GM21576 (cell line): ENCODE measurements around the gene ATP6V0A1.
"Not testable (repeated sequence)": the region's sequence is repeated elsewhere in the genome, so short reads cannot be mapped to it uniquely, and the experiment has no call there.

Experiments
- ATAC-seq: cut with Tn5 transposase; IDR thresholded peaks from one replicate; pipeline ENCODE4 v1.9.1; 2021; ENCODE audit warnings: mild to moderate bottlenecking, moderate library complexity; ENCODE audit not compliant: unreplicated experiment

ATP6V0A1 gene

DNA sequence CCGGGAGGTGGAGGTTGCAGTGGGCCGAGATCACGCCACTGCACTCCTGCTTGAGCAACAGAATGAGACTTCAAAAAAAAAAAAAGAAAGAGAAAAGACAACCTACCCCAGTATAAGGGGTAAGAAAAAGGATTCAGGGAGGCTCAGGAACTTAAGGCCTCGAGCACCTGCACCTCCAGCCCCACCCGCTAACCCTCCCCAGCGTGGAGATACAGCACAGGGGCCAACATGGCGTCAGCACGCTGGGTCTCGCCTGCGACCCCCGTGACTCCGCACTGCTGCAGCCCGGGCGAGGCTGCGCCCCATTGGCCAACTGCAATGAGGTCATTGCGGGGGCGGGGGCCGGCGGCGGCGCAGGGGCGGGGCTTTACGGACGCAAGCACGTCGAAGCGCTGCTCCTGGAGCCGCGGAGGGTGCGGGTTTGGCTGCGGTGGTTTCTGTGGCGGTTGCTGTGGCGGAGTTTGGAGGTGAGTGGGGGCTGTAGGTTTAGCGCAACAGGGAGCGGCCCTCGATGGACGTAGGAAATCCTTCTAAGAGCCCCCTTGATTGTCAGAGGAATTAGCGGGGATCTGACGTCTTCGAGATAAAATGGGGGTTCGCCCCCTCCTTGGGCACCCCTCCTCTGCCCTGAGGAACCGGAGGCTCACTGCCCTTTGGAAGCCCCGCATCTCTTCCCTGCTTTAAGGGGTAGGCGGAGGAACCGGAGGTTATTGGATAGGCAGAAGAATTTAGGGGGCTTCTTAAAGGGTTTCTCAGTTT lies at the start of gene ATP6V0A1:
ATP6V0A1 (plus strand) TSS at position 382 of the 759 bp plus-strand sequence. CDS start 2,017 bp downstream, outside the sequence.
- peak; percentile 62 for ATAC-seq

DNA sequence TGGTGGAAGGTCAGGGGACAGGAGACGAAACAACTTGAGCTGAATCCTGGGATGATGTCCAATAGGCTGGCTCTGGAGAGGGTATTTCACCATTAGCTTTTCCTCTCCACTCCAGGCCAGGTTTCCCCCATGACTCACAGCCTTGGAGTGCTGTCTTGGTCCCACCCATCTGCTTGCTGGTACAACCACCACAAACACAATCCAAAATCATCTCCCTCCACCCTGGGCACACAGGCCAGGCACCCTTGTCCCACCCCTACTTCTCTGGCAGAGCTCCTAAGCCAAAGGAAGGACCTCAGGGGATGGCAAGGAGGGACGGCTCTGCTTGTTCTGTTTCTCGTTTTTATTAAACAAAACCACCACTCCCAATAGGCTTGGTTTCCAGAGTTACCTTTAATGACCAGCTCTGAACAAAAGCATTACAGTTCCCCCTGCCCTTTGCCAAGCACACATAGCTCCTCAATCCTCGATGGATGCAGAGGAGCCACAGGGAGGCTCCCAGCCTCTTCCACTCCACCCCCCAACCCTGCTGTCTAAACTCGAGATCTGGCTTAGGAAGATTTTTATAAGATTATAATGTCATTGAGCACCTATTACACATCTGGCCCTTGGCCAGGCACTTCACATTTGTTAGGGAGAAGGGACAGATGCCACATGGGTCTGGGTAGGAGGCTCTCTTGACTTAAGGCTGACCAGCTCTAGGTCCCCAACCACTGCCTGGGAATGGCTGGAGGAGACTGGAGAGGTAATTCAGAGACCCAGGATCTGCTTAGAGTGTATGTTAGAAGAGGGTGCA lies 49.0 kb upstream of the ATP6V0A1 start:
- no peak for ATAC-seq

DNA sequence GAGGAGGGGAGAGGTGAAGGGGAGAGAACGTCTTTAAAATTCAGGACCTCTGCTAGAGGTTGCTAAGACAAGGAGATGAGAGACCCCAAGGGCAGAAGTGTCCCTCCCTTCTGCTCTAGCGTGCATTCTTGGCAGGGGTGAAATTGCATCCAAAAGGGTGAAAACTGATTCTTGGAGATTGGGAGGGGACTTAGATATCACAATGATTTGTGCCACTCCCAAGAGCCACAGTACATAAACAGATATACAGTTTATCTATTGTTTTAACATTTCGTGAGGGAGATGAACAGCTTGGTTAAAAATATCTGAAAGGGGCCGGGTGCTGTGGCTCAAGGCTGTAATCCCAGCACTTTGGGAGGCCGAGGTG lies 48.4 kb upstream of the ATP6V0A1 start:
- no peak for ATAC-seq

DNA sequence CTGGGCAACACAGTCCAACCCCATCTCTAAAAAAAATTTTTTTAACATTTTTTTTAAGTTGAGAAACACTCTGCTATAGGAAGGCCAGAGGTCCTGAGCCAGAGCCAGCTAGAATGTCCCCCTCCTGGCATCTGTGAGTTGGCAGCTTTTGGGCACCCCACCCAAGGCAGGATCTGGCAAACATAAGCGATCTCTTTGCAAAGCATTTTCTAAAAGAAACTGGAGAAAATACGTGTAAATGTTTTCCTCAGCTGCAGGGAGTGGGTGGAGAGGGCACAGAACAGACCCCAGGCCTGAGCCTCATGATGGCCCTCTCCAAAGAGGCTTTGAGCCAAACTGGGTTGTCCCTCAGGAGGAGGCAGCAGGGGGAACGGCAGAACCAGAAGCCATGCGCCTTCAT lies 47.3 kb upstream of the ATP6V0A1 start:
- ATAC-seq = no peak

DNA sequence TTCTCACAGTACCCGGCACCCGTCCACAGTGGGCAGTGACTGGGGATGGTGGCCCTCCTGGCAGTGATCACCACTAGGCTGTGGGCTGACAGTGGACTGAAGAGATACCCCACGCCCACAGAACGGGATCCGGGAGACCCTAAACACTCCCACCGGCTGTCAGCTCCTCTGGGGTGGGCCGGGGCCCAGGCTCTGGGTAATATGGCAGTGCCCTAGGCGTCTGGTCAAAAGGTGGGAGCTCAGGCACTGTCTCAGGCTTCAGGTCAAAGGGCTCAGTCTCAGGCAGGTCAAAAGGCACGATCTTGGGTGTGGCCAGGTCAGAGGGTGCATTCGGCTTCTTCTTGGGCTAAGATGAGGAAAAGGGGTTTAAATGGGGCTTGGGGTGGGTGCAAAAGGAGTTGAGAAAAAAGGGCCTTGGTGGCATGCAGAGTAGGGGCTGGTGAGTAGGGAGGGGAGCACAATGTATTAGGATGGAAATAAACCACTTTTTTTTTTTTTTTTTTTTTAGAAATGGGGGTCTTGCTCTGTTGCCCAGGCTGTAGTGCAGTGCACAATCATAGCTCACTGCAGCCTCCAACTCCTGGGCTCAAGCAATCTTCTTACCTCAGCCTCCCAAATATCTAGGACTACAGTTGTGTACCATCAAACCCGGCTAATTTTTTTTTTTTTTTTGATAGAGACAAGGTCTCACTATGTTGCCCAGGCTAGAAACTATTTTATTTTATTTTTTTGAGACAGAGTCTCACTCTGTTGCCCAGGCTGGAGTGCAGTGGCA lies 46.6 kb upstream of the ATP6V0A1 start:
- no peak for ATAC-seq

DNA sequence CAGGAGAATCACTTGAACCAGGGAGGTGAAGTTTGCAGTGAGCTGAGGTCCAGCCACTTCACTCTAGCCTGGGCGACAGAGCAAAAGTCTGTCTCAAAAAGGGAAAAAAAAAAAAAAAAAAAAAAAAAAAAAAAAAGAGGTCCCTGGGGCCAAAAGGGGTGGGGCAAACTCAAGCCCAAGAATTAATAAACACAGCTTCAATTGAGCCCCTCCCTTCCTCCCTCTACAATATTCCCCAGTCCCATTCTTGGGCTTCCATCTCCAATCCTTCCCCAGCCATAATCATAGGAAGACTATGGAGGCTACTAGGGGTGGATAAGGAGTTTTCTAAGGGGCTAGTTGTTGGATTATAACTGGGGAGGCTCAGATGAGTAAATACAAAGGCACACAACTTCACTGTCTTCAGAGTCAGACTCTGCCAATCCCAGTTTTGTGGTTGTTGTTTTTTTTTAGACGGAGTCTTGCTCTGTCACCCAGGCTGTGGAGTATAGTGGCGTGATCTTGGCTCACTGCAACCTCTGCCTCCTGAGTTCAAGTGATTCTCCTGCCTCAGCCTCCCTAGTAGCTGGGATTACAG lies 45.1 kb upstream of the ATP6V0A1 start:
- no peak for ATAC-seq

DNA sequence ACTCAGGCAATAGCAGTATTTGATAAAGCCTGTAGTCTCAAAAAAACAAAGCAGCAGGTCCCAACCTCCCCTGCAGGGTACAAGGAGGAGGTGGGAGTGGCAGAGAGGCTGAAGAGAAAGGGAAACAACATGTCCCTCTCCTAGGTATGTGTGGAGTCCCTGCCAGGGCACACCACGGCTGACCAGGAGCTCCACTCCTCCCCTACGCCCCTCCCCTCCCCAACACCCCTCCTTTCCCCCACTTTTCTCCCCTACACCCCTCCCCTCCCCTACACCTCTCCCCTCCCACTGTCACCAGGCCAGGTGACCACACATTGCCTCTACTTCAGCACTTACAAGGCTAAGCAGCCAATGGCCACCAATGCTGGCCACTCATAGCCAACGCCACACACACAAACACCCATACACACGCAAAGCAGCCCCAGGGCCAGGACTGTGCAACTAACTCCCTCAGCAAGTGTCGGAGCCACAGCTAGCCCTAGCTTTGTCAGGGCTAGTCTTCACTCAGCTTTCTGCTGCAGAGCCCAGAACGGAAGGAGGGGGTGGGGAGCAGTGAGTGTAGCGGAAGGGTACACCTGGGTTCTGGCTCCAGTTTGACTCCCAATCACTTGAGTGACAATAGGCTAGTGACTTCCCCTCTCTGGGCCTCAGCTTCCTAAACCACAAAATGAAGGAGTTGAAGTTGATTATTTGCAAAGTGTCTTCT lies 43.8 kb upstream of the ATP6V0A1 start:
- ATAC-seq = no peak

DNA sequence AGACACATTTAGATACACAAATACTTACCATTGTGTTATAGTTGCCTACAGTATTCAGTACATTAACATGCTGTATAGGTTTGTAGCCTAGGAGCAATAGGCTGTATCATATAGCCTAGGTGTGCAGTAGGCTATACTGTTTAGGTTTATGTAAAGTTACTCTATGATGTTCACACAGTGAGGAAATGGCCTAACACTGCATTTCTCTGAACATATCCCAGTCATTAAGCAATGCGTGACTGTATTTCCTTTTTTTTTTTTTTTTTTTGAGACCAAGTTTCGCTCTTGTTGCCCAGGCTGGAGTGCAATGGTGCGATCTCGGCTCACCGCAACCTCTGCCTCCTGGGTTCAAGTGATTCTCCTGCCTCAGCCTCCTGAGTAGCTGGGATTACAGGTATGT lies 40.7 kb upstream of the ATP6V0A1 start:
- ATAC-seq = not testable (repeated sequence)

DNA sequence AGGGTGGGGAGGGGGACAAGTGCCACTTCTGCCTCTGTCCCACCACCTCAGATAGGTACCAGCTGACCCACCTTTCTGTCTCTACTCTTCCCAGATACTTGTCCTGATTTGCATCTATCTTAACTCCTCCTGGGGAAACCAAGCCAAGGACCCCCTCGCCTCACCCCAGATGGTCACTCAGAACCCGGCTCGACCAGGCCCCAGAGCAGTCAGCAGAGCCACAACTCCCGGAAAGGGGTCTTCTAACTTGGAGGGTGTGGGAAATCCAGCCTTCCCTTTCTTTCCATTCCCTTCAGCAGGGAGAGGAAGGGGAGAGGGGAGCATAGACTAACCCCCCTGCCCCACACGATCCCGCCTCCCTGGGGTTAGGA lies 37.6 kb upstream of the ATP6V0A1 start:
- ATAC-seq = no peak

DNA sequence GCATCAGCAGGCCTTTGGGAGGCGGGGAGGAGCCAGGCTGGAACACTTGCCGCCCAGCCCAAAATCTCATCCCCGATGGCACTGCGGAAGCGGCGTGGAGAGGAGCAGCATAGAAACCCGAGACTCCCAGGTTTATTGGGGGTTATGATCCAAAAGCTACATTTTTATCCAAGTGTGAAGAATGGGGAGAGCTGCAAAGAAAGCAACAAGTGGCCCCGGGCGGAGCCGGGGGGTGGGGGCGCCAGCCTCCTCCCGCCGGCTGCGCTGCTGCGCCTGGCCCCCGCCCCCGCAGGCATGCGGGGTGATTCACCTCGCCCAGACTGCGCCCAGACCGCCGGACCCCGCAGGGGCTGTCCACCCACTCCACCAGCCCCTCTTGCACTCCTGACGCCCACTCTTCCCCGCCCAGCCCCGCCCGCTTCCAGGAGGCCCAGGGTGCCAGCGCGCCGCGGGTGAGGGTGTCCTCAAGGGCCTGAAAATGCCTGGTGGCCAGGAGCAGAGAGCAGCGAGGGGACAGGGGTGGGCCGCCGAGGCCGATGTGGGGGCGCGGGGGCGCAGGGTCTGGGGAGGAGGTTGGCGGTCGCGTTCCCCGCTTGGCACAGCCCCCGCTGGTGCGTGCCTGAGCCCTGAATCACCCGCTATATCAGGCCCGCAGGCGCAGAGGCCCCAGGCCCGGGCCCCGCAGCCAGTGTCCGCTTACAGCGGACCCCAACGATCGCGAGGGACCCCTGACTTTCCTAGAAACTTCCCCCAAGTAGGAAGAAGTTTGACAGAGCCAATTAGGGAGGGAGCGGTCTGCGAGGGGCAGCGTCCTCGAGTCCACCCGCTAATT lies 37.0 kb upstream of the ATP6V0A1 start:
- ATAC-seq = no peak

DNA sequence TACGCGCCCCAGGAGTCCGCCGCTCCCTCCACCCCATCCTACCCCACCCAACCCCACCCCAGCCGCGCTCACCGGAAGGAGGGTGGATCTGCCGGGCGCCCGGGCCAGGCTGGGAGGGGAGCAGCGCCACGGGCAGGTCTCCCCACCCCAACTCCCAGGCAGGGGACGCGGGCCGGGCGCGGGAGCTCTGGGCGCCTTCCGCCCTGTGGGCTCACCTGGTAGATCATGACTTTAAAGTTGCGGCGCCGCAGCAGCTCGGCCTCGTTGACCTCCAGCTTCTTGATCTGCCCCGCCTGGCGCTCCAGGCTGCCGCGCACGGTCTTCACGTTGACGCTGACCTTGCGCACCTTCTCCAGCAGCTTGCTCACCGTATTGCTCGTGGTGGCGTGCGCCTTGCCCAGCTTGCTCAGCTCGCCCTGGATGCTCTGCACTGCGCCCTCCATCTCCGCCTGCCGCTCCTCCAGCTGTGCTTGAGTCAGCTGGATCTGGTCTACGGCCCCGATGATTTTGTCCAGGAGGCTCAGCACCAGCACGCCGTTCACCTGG lies 36.2 kb upstream of the ATP6V0A1 start:
- ATAC-seq = no peak

DNA sequence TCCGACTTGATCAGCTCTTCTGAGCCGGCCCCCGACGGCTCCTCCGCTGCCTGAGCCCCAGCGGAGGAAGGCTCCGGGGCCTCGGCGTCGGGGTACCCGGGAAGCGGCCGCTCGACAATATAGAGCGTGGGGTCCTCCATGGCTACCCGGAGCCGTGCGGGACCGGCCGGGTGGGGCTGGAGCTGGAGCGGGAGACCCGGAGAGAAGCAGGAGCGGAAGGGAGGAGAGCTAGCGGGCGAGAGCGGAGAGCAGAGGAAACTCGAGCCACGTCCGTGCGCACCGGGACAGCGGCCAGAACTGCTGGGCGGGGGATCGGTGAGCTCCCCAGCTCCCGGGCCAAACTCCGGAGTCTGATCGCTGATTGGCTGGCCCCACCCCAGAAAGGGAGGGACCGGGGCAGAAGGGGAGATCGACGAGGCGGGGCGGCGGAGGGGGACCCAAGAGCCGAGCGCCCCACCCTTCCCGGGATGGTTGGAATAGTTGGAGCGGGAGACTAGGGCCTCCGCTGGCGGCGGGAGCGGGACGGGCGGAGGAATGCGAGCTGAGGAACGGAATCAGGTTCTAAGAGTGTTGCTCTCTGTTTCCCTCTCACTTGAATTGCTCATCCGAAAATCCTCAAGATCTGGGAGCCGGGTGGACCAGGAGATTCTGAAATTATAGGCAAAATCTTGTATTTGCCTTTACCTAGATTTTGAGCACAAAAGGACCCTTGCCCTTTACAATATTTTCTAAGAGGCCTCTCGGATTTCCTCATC lies 35.5 kb upstream of the ATP6V0A1 start, which contains the start of gene CAVIN1:
CAVIN1 (minus strand) TSS at position 299 of the 755 bp plus-strand sequence; CDS start at position 140, 159 bp downstream.
- ATAC-seq = no peak

DNA sequence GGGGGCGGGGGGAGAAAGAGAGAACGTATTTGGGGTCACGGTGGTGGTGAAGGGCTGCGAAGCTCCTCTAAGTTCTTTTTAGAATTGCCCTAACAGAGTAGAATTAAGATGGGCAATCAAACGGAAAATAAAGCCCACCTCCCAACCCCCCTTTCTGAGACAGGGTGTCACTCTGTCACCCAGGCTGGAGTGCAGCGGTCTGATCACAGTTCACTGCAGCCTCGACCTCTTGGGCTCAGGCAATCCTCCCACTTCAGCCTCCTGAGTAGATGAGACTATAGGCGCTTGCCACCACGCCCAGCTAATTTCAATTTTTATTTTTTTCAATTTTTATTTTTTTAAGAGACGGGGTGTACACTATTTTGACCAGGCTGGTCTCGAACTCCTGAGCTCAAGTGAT lies 34.9 kb upstream of the ATP6V0A1 start:
- ATAC-seq = no peak

DNA sequence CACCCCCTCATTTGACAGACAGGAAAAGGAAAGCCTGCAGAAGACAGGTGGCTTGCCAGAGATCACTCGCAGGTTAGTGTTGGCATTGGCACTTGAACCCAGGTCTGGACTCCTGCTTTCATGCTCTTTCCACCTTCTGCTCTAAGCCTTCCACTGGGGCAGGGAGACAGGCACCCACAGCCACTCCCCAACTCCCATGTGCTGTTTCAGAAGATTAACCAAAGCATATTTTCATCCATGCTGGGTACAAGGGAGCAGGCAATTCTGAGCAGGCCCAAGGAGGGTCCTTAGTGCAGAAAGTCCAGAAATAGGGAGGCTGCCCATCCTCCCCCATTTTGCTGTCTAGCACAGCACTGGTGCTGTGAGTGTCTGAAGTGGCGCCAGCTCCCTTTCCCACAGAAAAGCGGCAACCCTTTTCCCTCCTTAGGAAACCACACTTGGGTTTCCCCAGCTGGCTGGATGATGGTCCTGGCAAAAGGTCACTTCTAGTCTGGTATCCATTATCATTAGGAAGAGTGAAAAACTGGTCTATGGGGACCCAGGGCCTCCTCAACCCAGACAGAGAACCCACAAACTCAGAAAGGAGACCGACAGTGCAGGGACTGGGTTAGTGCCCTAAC lies 33.6 kb upstream of the ATP6V0A1 start:
- no peak for ATAC-seq

DNA sequence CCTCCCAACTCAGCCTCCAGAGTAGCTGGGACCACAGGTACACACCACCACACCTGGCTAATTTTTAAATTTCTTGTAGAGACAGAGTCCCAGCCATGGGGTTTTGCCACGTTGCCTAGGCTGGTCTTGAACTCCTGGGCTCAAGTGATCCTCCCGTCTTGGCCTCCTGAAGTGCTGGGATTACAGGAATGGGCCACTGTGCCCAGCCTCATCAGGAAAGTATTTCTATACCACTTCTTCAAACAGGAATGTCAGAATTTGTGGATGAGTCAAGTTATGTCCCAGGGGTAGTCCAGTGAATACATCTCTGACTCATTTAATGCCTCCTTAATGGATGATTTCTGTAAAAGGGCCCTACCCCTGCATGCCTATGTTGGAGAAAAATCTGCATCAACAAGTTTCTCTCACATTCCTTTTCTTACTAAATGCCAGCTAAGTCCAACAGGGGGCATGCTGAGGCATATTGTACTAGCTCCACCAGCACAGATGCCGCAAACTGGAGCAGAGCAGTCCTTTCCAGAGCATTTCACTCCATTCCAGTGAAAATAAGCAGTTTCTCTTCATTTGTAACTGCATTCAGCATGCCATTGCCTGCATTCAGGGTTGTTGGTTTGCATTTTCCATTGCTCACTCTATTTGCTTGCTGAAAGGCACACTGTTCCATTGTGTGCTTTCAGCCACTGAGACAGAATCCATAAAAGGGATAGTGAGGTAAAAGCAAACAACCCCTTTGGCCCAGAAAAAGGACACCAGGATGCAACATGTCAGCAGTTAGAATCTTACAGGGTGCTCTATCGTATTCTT lies 30.3 kb upstream of the ATP6V0A1 start:
- ATAC-seq = no peak

DNA sequence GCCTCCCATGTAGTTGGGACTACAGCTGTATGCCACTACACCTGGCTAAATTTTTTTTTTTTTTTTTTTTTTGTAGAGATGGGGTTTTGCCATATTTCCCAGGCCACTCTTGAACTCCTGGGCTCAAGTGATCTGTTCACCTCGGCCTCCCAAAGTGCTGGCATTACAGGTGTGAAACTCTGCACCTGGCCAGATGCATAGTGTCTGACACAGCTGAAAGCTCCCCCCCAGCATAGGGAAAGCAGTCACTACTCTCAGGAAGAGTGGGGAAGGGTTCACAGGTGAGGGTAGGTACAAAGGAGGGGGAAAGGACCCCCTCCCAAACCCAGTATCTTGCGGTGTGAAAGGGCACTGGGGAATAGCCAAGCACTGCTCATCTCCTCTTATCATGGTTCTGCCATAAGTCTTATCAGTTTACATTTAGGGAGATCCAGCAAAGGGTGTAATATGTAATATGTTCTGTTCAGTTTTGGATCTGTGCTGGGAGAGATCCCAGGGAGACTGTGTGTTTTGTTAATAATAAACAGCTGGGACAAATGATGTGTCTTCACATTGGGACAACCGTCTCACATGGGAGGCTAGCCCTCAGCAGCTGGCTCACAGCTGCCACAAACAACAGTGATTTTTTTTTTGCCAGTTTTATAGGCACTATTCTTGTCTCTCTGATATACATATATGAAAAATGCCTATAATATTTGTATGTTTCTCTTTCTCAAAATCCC lies 28.8 kb upstream of the ATP6V0A1 start:
- no peak for ATAC-seq

DNA sequence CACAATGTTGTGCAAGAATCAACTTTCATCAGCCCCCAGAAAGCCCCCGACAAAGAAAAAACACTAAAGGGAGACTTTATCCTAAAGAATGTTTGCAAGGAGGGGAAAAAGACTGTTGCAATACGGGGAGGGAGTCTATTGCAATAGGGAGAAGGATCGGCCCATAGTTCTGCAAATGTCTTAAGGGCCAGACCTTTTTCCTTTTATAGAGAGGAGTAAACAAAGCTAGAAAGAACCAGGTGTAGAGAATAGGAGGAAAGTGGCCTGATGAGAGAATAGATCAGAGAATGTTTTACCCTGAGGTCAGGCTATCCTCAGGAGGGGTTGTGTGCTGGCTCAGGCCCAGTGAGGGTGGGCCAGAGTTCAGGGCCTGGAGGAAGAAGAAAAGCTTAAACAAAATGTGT lies 26.9 kb upstream of the ATP6V0A1 start:
- no peak for ATAC-seq
